T-helper 17 cell (primary cell): ENCODE measurements around the gene RFC5. TPM values are rescaled to one million over a fixed set of nuclear protein-coding genes. Genes with fewer than 3 reads are reported as not detected.
A peak's percentile ranks its signal among the peaks of the same experiment; 100 is the strongest.
"Not testable (repeated sequence)": the region's sequence is repeated elsewhere in the genome, so short reads cannot be mapped to it uniquely, and the experiment has no call there.

Experiments
- ATAC-seq: fragments of 150-1000 bp; cut with Tn5 transposase; 2 replicates; pipeline ENCODE4 v1.10.0; 2021; ENCODE audit warnings: mild to moderate bottlenecking, moderate library complexity
- DNase-seq, 3 donors: peaks; one replicate each; pipeline versions ENCODE4 v3.0.0 to v3.0.0-alpha.2; 2020 to 2021
- H3K9me3 ChIP-seq: one replicate; pipeline ENCODE4 v1.7.0; 2013; ENCODE audit warnings: low read length, mild to moderate bottlenecking; ENCODE audit not compliant: control insufficient read depth, poor library complexity, severe bottlenecking
- H3K27ac Mint-ChIP-seq: one replicate; pipeline ENCODE4 v1.8.0; 2022; ENCODE audit warnings: mild to moderate bottlenecking, moderate library complexity, mixed read lengths
- H3K27me3 Mint-ChIP-seq: one replicate; pipeline ENCODE4 v1.8.0; 2022; ENCODE audit warnings: mixed read lengths
- H3K36me3 Mint-ChIP-seq: one replicate; pipeline ENCODE4 v1.8.0; 2022; ENCODE audit warnings: low read depth, mixed read lengths
- H3K4me1 Mint-ChIP-seq: one replicate; pipeline ENCODE4 v1.8.0; 2022; ENCODE audit warnings: mild to moderate bottlenecking, mixed read lengths
- H3K4me3 Mint-ChIP-seq: one replicate; pipeline ENCODE4 v1.8.0; 2022; ENCODE audit warnings: mild to moderate bottlenecking, moderate library complexity, mixed read lengths
- total RNA-seq, 4 donors: library from RNA in 2 of 4; stranded (reverse) in 2 of 4; gene quantifications; one replicate each; pipeline ENCODE4 v1.2.3 and lab custom pipeline; 2022 to 2026

The RFC5 gene
- total RNA-seq, 2 donors from 2014 or later: 10.6 to 15.8 TPM

DNA sequence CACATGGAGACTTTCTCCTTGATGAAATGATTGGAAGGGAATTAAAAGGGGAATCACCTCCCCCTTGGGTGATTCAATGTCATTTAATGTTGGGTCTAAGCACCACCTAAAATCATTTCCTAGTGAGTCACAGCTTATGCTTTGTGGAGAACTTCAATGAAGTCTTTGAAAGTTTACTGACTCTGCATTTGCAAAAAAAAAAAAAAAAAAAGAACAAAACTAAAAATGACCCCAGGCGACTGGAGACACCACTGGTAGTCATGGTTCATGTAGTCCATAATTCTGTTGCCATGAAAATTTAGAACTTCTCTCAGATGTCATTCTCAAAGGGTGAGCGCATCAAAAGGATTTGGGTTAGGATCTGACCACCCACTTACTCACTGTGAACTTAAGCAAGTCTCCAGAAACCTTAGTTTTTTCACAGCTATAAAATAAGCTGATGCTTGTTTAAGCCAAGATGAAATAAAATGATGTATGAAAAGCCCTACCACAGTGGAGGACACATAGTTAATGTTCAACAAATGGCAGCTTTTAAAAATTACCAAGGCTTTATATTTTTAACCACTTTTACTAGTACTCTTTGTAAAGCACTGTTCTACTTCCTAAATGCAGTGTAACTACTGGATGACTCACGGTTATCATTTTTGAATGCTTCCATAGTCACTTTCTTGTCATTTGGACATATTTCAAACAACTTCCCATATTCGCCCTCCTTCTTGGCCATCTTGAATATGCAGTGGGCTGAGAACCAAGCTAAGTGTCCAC lies 29.6 kb upstream of the RFC5 start:
- H3K4me3 Mint-ChIP-seq: no peak overlapping the region
- H3K27ac Mint-ChIP-seq: no peak overlapping the region
- H3K36me3 Mint-ChIP-seq: no peaks in the 10 kb centered on the region
- no peaks in the 10 kb centered on the region for H3K4me1 Mint-ChIP-seq
- no peaks in the 10 kb centered on the region for H3K9me3 ChIP-seq
- DNase-seq (no peak), ATAC-seq (no peak)
- peaks cover 24% of the 10 kb centered on the region for H3K27me3 Mint-ChIP-seq

DNA sequence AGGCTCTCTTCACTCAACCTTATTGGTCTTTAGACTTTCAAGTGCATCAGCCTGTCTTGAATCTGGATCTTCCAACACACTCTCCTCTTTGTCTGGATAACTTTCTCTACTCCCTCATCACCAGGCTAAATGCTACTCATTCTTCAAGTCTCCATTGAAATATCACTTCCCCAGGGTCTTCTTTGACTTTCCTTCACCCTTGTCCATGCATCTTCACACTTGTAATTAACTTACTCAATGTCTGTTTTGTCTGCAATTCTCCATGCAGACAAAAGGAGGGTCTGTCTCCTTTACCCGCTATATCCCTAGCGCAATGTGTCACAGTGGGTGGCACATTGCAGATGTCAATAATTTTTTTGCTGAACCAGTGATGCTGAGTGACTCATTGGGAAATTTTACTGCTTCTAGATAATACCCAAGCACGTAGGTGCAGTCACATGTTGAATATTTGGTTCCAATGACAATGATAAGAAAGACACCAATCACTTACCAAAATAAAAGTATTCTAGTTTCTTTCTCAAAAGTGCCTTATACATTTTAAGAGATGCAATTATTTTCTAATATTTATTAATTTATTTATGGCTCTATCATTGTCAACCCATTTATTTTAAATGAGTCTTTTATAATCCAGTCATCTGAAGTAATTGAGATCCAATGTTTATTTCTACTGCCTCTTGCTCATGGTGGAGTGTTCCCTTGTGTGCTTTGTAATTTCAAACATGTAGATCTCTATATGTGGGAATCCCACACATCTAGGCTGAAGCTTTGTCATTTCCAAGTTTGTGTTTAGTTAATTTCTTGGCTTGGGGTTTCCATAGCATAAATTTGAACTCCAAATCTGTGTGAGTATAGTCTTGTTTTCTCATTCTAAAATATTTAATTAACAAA lies 21.7 kb upstream of the RFC5 start:
- DNase-seq (no peak), ATAC-seq (no peak)
- Mint-ChIP-seq H3K4me1 (no peaks in the 10 kb centered on the region), H3K27ac (no peak overlapping the region), H3K36me3 (no peaks in the 10 kb centered on the region), H3K27me3 (no peaks in the 10 kb centered on the region), H3K4me3 (no peak overlapping the region)
- H3K9me3 ChIP-seq: no peaks in the 10 kb centered on the region

DNA sequence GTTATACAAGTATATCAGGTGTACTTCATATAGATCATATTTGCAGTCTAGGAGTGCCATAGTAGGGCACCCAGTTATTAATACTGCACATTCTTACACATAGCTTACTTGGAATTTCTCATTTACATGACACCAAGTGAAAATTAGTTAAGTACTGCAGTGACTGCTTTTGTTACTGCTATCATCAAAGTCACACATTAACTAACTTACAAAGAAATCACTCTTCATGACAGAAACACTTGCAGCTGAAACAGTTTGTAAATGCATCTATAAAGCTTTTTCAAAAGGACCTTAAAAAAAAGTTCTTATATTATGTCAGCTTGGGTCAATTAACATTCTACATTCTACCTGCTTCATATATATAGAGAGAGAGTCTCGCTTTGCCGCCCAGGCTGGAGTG lies 17.8 kb upstream of the RFC5 start:
- Mint-ChIP-seq H3K27me3 (peaks cover 6% of the 10 kb centered on the region), H3K27ac (no peak overlapping the region), H3K4me1 (no peaks in the 10 kb centered on the region), H3K4me3 (no peak overlapping the region), H3K36me3 (no peaks in the 10 kb centered on the region)
- no peaks in the 10 kb centered on the region for H3K9me3 ChIP-seq
- ATAC-seq (no peak), DNase-seq (no peak)

DNA sequence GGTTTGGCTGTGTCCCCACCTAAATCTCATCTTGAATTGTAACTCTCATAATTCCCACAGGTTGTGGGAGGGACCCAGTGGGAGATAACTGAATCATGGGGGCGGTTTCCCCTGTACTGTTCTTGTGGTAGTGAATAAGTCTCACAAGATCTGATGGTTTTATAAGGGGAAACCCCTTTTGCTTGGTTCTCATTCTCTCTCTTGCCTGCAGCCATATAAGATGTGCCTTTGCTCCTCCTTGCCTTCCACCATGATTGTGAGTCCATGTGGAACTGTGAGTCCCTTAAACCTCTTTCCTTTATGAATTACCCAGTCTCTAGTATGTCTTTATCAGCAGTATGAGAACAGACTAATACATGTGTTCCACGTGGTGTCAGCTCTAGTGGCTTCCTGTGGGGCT lies 16.7 kb upstream of the RFC5 start:
- H3K36me3 Mint-ChIP-seq, H3K4me1 Mint-ChIP-seq, H3K27me3 Mint-ChIP-seq, H3K27ac Mint-ChIP-seq, H3K9me3 ChIP-seq, ATAC-seq, DNase-seq, H3K4me3 Mint-ChIP-seq: not testable (repeated sequence)

DNA sequence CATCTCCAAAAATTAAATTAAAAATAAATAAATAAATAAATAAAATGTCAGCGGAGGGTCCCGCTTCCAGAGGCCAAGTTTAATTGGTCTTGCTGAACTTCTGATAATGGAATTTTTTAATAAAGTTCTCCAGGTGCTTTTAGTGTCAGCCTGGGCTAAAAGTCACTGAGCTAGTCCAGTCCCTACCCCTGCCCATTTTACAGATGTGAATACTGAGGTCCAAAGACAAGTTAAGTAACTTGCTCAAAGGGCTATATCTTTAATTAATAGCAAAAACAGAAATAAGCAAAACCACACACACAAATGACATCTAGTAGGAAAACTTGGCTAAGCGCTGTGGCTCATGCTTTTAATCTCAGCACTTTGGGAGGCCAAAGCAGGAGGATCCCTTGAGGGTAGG lies 5.6 kb upstream of the RFC5 start:
- ATAC-seq (no peak), DNase-seq (no peak)
- Mint-ChIP-seq H3K36me3 (no peaks in the 10 kb centered on the region), H3K27ac (no peak overlapping the region), H3K27me3 (peaks cover 5% of the 10 kb centered on the region), H3K4me1 (no peaks in the 10 kb centered on the region), H3K4me3 (no peak overlapping the region)
- no peaks in the 10 kb centered on the region for H3K9me3 ChIP-seq

DNA sequence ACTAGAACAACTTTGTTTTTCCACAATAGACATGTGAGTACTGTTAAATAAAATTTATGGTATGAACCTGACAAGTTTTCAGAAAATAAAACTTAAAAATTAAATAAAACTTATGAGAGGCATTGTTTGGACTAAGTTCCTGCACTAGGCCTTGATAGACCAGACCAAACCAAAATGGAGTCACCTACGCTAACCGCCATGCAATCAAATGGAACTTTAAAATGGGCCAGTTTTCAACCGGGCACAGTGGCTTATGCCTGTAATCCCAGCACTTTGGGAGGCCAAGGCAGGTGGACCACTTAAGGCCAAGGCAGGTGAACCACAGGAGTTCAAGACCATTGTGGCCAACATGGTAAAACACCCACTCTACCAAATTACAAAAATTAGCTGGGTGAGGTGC lies 5.1 kb upstream of the RFC5 start:
- peaks cover 1% of the 10 kb centered on the region for H3K4me1 Mint-ChIP-seq
- H3K27me3 Mint-ChIP-seq: peaks cover 5% of the 10 kb centered on the region
- no peaks in the 10 kb centered on the region for H3K9me3 ChIP-seq
- H3K4me3 Mint-ChIP-seq: no peak overlapping the region
- DNase-seq (no peak), ATAC-seq (no peak)
- no peak overlapping the region for H3K27ac Mint-ChIP-seq
- H3K36me3 Mint-ChIP-seq: no peaks in the 10 kb centered on the region

DNA sequence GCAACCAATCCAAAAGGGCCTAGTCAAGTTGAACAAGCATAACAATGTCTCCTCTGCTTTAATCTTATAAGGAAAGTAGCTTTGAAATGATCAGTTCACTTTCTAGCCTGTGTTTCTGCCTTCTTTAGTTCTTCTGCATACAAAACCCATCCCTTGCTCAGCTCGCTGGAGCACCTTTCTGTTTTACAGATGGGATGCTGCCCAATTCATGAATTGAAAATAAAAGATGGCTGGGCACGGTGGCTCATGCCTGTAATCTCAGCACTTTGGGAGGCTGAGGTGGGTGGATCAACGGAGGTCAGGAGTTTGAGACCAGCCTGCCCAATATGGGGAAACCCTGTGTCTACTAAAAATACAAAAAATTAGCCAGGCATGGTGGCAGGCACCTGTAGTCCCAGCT lies 4.5 kb upstream of the RFC5 start:
- DNase-seq (no peak), ATAC-seq (no peak)
- no peaks in the 10 kb centered on the region for H3K36me3 Mint-ChIP-seq
- H3K27me3 Mint-ChIP-seq: peaks cover 5% of the 10 kb centered on the region
- peaks cover 4% of the 10 kb centered on the region for H3K4me1 Mint-ChIP-seq
- H3K9me3 ChIP-seq: no peaks in the 10 kb centered on the region
- H3K27ac Mint-ChIP-seq: no peak overlapping the region
- H3K4me3 Mint-ChIP-seq: no peak overlapping the region

DNA sequence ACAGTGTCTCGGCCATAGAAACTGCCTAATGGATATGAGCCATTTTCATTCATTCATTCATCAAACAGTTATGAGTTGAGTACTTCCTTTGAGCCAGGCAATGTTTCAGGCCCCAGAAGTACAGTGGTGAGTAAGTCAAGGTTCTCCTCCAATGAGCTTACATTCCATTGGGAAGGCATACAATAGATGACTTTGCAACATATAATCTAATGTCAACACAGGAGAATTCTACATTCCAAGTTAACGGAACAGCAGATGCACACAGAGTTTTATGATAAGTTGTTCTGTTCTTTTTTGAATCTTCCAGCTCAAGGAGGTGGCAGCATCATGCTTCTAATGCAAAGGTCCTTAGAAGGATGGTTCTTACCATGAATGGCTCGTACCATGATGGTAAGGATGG lies 3.2 kb upstream of the RFC5 start:
- ATAC-seq (no peak), DNase-seq (no peak)
- peaks cover 12% of the 10 kb centered on the region for H3K4me1 Mint-ChIP-seq
- no peaks in the 10 kb centered on the region for H3K36me3 Mint-ChIP-seq
- H3K4me3 Mint-ChIP-seq: no peak overlapping the region
- no peak overlapping the region for H3K27ac Mint-ChIP-seq
- no peaks in the 10 kb centered on the region for H3K9me3 ChIP-seq
- no peaks in the 10 kb centered on the region for H3K27me3 Mint-ChIP-seq

DNA sequence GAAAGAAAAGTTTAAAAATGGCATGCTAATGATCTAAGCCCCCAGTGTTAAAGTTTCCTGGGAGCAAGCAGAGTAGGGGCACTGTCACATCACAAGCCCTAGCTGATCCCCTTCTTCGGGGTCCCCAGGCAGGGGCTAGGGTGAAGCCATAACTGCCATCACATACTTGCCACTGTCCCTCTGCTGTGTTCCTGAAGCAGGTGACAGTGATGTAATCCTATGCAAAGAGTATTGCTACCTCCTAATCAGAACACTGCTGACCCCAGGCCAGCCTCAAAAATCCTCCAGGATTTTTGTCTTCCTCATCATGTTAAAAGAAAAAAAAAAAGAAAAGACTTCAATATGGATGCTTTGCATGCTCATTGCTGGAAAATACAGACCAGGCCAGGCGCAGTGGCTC lies 1.2 kb upstream of the RFC5 start:
- DNase-seq: no peak
- H3K9me3 ChIP-seq: no peaks in the 10 kb centered on the region
- no peaks in the 10 kb centered on the region for H3K36me3 Mint-ChIP-seq
- H3K27me3 Mint-ChIP-seq: no peaks in the 10 kb centered on the region
- no peak for ATAC-seq
- peak overlapping the region; percentile 94 for H3K27ac Mint-ChIP-seq
- H3K4me1 Mint-ChIP-seq: peaks cover 12% of the 10 kb centered on the region
- peak overlapping the region; percentile 47 for H3K4me3 Mint-ChIP-seq

DNA sequence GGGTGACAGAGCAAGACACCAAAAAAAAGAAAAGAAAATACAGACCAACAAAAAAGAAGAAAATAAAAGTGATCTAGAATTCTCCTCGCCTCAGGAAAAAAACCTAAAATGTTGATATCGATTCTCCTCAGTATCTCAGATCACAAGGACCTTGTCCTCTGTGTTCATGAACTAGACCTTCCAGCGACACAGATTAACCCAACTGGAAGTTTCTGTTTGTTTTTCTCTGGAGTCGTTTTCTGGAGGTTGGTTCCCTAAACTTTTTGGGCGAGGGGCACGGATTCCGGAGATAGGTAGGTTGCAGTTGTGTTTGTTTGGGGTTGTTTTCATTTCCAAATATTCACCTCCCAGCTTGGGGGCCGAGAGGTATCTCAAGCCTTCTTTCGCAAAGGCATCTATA lies 559 bp upstream of the RFC5 start:
- H3K9me3 ChIP-seq: no peaks in the 10 kb centered on the region
- H3K27ac Mint-ChIP-seq: peak overlapping the region; percentile 94
- ATAC-seq (no peak), DNase-seq (no peak)
- no peaks in the 10 kb centered on the region for H3K27me3 Mint-ChIP-seq
- H3K4me3 Mint-ChIP-seq: no peak overlapping the region
- H3K4me1 Mint-ChIP-seq: peaks cover 12% of the 10 kb centered on the region
- no peaks in the 10 kb centered on the region for H3K36me3 Mint-ChIP-seq

DNA sequence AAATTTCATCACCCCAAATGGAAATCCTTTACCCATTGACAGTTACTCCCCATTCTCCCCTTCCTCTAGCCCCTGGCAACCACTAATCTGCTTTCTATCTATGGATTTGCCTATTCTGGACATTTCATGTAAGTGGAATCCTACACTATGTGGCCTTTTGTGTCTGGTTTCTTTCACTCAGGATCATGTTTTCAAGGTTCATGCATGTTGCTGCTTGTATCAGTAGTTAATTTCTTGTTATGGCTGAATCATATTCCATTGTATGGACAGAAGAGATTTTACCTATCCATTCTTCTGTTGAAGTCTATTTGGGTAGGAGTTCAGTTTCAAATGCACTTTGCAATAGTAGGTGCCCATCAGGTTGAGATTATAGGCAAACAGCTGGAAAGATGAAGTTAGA lies 1.4 kb downstream of the RFC5 start:
- no peaks in the 10 kb centered on the region for H3K9me3 ChIP-seq
- H3K27ac Mint-ChIP-seq: no peak overlapping the region
- peaks cover 14% of the 10 kb centered on the region for H3K4me1 Mint-ChIP-seq
- H3K4me3 Mint-ChIP-seq: peak overlapping the region; percentile 92
- ATAC-seq (no peak), DNase-seq (no peak)
- no peaks in the 10 kb centered on the region for H3K27me3 Mint-ChIP-seq
- H3K36me3 Mint-ChIP-seq: peaks cover 5% of the 10 kb centered on the region

DNA sequence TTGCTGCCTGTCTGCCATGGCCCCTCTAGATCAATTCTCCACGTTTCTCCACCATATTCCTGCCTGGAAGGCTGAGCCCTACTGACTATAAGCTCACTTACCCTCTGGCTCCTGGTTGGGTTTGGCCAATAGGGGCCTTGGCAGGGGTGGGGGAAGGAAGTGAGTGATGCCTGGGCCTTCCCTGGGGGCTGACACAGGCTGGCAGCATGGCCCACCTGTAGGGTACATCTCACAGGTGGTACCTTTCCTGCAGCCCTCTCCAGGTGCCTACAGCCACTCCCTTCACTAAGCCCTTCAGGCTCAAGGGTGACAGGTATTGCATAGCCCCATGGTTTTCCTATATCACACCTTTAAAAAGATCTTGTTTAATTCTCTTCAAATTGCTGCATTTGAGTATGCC lies 3.5 kb downstream of the RFC5 start:
- ATAC-seq (no peak), DNase-seq (no peak)
- no peaks in the 10 kb centered on the region for H3K9me3 ChIP-seq
- no peak overlapping the region for H3K4me3 Mint-ChIP-seq
- H3K4me1 Mint-ChIP-seq: peaks cover 14% of the 10 kb centered on the region
- peak overlapping the region; percentile 8 for H3K27ac Mint-ChIP-seq
- peaks cover 5% of the 10 kb centered on the region for H3K36me3 Mint-ChIP-seq
- no peaks in the 10 kb centered on the region for H3K27me3 Mint-ChIP-seq

DNA sequence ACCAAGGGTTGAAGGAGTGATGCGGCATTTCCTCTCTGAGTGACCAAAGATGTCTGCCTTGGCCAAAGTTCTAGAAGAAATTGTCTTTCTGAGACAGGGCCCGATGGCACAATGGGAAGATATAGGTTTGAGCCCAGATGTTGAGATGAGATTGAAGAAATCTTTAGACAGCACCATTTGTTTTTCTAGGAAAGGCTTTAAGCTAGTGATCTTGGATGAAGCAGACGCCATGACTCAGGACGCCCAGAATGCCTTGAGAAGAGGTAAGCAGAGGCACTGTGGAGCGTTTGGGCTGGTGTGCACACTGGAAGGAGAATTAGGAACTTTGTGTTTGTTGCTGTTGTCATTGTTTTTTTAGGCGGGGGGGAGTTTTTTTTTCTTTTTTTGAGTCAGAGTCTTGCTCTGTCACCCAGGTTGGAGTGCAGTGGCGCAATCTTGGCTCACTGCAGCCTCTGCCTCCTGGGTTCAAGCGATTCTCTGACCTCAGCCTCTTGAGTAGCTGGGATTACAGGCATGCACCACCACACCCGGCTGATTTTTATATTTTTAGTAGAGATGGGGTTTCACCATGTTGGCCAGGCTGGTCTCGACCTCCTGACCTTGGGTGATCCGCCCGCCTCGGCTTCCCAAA lies 5.7 kb downstream of the RFC5 start:
- H3K4me3 Mint-ChIP-seq: peak overlapping the region; percentile 67
- not testable (repeated sequence) for H3K27me3 Mint-ChIP-seq, H3K4me1 Mint-ChIP-seq, H3K27ac Mint-ChIP-seq, H3K9me3 ChIP-seq, ATAC-seq, H3K36me3 Mint-ChIP-seq, DNase-seq
